GM11168 (cell line): ENCODE measurements around the gene EFCAB5.
"Not testable (repeated sequence)": the region's sequence is repeated elsewhere in the genome, so short reads cannot be mapped to it uniquely, and the experiment has no call there.

Source experiments
- in situ Hi-C: fragments of 300-500 bp; cut with MboI; formaldehyde crosslinking; loops from one replicate; pipeline ENCODE4 v1.12.0; 2022; ENCODE audit warnings: low sequenced_read_pairs; ENCODE audit not compliant: unreplicated experiment

The EFCAB5 gene

DNA sequence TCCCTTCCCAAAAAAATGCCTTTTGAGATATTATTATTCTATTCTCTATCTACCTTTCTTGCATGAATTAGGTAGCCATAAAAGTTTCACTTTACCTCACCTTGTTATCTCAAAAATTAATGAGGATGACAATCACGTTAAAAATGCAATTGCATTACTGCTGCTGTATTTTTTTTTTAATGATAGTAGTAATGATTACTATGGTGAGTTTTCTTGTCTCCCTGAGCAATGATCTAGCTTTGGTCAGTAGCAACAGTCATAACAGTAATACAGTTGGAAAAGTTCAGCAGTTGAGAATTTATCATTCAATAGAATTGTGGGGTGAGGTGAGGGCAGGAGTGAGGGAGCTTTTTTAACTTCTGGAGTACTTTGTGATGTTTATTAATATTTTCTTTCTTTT is at the start of gene EFCAB5:
Gene EFCAB5, plus strand, starts transcription at position 301 of the 400 bp plus-strand sequence. CDS start 163 bp downstream, outside the sequence.
- in situ Hi-C loops = loop anchor here (25.0 kb wide), 1 partner anchor 304 kb away; no protein-coding TSS in a partner anchor

DNA sequence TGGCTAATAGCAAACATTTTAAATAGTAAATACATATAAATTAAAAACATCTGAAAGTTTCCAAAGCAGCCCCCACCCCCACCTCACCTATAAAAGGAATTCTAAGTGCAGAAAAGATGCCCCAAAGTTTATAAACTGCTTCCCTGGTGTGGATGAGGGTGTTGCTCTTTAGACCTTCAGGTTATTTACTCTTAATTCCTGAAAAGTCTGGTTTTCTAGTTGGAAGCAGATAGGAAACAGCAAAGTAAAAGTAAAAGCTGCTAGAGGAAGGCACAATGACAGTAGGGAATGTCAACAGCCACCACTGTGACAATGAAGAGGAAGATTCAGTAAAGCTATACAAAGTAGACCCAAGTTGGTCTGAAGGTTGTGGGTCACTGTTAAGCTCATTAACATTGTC is 49.2 kb upstream of the EFCAB5 start:
- in situ Hi-C loops = no loop called here

DNA sequence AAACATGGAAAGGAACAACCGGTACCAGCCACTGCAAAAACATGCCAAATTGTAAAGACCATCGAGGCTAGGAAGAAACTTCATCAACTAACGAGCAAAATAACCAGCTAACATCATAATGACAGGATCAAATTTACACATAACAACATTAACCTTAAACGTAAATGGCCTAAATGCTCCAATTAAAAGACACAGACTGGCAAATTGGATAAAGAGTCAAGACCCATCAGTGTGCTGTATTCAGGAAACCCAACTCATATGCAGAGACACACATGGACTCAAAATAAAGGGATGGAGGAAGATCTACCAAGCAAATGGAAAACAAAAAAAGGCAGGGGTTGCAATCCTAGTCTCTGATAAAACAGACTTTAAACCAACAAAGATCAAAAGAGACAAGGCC is 44.3 kb upstream of the EFCAB5 start:
- in situ Hi-C loops = not testable (repeated sequence)

DNA sequence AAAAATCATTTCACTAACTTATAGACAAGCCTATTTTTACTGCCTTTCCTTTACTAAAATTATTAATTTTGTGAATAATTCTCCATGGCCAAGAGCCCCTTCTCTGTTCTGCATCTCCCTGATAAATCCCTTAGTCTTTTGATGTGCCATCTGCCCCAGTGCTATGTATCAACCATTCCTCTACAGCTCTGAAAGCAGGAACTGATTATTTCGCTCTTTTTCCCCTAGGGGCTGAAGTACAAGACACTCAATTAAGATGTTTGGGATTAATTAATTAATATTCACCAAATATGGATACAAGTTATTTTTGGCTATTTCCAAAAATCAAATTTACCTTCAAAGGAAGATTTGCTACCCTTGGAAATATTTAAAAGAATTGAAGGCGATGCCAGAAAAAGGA is 38.0 kb upstream of the EFCAB5 start:
- in situ Hi-C loops = no loop called here

DNA sequence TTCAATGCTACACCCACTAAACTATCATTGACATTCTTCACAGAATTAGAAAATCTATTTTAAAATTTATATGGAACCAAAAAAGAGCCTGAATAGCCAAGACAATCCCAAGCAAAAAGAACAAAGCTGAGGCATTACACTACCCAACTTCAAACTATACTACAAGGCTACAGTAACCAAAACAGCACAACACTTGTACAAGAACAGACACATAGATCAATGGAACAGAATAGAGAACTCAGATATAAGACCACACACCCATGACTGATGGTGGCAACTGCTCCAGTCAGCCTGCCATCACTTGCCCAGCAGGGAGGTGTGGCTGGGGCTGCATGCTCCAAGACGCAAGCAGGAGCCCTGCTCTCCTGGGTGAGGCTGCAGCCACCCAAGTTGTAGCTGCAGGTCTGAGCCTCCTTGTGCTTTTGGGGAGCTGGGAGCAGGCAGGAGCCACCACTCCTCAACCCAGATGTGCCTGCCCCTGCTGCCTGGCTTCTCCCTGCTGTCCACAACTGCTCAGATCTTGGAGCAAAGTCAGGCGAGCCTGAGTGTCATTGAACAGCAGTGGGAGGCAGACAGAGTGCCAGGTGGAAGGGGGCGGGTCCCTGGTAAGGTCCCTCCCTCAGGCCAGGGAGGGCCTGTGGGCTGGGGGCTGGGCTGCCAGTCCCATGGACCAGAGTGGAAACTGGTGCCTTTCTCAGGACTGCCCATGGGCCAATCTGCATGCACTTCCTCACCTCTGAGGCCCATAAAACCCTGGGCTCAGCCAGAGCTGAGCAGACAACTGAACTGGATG is 36.2 kb upstream of the EFCAB5 start:
- in situ Hi-C loops = no loop called here

DNA sequence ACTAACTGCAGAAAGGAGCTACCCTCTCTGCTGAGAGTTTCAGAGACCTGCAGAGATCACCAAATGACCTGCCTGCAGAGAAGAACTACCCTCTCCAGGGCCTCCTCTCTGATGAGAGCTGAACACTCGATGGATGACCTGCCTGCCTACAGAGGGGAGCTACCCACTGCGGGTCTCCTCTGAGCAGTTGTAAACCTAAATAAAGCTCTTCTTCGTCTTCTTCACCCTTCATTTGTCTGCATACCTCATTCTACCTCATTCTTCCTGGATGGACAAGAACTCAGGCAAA is 35.6 kb upstream of the EFCAB5 start:
- in situ Hi-C loops = no loop called here

DNA sequence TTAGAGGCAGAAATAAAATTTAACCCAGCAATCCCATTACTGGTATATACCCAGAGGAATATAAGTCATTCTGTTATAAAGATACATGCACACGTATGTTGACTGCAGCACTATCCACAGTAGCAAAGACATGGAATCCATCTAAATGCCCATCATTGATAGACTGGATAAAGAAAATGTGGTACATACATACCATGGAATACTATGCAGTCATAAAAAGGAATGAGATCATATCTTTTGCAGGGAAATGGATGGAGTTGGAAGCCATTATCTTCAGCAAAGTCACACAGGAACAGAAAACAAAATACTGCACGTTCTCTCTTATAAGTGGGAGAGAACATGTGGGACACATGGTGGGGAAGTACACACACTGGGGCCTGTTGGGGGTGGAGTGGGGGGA is 34.5 kb upstream of the EFCAB5 start:
- in situ Hi-C loops = no loop called here

DNA sequence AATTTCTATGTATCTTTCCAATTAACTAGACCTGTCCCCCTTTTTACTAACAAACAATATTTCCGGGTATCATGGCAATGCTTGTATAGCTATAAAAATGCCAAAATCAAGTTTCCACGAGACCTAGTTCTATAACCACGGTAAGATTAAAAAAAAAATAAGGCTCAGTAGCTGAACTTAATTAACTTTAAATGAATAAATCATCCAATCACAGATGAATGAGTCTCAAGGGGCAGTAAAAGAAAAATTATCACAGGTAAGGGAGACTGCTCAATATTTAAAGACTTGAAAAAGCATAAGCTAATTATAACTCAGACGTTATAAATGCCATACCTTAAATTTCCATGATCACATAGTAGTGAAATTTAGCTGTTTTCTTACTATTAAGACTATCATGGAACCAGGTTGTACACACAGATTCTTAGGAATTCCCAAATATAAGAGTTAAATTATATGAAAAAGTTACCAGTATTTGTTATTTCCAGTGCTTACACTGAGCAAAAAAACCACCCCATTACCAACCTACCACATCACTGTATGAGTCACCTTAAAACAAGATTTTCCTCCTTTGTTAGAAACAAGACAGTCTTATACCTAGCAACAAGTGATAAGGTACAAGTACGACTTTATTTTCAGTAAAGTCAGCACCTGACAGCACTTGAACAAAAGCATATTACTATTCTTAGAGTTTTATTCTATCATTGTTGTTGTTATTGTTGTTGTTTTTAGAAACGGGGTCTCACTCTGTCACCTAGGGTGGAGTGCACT is 32.0 kb upstream of the EFCAB5 start:
- in situ Hi-C loops = no loop called here

DNA sequence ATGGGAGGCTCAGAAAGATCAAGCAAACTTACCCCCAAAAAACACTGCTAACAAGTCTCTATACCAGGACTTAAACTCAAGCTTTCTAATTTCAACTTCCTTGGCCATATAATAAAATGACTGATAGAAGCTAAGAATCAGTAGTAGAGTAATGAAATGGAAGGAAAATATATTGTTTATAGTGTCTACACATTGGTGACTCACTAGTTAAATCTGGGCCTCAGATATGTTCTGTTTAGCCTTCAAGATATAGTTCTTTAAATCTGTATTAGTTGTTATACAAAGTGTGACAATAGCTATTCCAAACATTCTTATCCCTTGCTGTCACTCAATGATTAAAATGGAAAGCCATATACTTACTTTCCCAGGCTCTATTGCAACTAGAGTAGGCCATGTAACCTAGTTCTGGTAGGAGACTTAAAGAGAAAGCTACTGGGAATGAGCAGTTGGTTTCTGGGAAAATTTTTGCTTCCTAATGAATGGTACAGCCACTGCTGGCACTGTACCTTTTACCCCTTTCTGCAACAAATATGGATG is 29.7 kb upstream of the EFCAB5 start:
- in situ Hi-C loops = no loop called here

DNA sequence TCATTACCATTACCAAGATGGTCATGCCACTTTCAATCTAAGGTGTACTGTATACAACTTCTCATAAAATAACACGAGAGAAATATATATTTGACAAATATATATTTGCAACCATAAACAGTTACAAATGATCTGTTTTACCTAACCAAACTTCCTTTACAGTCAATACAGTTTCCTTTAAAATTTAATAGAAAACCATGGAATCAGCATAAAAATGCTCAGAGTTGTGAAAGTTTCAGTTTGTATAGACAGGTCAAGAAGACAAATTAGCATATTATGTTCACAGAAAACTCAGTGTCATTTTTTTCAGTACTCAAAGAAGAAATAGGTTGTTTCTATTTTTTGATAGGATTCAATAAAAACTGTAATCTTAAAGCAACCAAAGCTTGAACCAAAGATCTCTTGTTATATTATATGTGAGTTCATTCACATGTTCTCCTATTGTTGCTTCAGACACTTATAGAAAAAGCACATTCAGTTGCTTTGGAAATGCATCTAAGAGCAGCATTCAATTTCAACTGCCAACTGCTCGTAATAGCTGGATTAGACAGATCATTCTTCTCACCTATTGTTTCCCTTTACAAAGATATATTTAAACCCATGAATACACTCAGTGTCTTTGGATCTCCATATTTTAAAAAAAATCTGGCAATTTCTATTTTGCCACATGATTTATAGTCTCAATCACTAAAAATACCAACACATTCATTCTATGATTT is 26.5 kb upstream of the EFCAB5 start:
- in situ Hi-C loops = no loop called here

DNA sequence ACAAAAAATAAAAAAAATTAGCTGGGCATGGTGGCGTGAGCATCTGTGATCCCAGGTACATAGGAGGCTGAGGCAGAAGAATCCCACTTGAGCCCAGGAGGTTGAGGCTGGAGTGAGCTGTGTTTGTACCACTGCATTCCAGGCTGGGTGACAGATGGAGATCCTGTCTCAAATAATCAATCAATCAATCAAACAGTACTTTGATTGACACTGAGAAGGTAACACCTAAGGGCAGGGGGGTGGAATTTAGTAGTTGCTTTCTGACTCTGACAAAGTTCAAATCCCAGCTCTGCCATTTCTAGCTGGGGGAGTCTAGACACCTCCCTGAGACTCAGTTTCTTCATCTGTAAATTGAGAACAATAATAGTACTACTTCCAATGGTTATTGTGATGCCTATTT is 23.4 kb upstream of the EFCAB5 start:
- in situ Hi-C loops = no loop called here

DNA sequence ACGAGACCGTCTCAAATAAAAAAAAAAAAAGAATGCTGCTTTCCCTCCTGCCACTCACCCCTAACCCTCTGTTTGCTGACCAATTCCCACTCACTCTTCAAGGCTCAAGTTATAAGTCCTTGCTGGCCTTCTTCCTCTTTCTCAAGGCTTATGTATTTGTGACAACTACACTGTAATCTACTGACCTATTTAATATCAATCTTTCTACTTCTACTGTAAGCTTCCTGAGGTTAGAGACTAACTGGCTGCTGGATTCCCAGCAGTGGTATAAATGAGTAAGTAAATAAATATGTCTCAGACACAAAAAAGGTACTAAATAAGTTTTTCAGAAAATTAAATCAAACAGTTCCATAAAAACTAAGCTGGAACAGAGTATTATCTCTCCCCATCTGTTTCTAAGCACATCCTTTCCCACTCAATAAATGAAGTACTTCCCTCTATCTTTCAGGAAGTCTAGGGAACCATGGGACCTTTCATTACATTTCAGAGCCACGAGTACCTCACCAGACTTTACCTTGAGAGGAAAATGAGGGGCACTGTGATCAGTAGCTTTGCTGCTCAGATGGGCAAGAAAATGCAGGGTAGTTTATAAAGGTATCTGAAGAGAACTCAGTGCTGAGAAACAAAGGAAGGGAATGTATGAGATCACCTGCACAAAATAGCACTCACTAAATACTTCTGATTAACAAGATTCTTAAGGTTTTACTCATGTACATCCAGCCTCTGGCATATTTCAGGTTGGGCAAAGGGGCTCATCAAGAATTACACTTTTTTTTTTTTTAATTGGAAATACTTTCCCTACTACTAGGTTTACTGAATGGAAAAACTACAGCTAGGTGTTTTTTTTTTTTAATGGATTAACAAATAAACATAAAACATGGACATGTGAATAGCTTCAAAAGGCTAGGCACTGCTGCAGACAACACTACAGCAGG is 22.2 kb upstream of the EFCAB5 start:
- in situ Hi-C loops = no loop called here

DNA sequence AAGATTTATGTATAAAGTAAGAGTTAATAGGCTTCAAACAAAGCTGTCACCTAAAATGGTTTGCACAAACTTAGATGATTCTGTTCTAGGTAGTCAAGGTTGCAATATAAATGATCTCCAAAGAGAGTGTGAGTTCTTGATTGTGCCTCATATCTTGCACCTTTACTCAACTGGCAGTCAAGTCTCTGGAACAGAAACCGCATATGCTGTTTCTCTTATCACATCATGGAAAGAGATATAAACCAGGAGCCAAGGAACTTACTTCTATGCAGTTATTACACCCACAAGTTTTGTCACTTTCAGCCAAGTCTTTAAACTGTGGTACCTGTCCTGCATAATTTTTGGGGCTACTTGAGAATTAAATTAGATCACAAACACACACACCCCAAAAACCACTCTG is 16.6 kb upstream of the EFCAB5 start:
- in situ Hi-C loops = loop anchor here (25.0 kb wide), 1 partner anchor 287 kb away; no protein-coding TSS in a partner anchor

DNA sequence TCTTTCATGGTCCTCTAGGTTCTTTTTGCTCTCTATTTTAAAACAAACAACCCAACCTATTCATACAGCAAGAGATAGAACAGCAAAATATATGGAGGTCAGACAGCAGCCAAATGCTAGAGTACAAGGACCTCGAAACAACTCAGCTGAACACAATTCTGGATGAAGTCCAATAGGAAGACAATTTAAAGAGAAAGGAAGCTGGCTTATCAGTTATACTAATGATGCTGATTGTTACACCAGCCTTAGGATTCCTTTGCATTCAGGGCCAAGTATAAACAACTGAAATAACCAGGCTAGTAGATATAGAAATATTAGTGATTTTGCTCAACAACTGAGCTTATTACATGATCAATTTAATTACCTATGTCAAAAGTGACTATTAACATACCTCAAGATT is 13.9 kb upstream of the EFCAB5 start:
- in situ Hi-C loops = loop anchor here (25.0 kb wide), 1 partner anchor 290 kb away; no protein-coding TSS in a partner anchor

DNA sequence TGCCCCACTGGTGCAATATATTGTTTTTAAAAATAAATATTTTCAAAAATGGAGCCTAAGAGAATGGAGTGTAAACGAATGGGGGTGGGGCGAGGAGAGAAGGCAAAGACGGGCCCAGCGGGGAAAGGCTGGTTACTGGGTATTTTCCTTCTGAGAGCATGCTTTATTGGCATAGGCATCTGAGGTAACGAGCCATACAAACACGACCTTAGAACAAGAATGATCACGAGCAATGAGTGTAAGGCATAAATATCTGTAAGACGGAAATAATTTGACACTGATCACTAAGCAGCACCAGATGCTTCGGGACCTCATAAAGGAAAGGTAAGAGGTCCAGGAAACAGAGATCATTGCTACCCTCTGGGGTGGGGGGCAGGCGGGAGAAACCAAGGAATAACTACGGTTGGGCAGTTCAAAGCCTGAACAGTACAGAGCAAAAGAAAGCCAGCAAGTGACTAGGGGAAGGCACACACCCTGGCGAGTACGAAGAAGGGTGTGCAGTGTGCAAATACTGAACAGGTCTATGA is 12.4 kb upstream of the EFCAB5 start:
- in situ Hi-C loops = loop anchor here (25.0 kb wide), 1 partner anchor 292 kb away; no protein-coding TSS in a partner anchor

DNA sequence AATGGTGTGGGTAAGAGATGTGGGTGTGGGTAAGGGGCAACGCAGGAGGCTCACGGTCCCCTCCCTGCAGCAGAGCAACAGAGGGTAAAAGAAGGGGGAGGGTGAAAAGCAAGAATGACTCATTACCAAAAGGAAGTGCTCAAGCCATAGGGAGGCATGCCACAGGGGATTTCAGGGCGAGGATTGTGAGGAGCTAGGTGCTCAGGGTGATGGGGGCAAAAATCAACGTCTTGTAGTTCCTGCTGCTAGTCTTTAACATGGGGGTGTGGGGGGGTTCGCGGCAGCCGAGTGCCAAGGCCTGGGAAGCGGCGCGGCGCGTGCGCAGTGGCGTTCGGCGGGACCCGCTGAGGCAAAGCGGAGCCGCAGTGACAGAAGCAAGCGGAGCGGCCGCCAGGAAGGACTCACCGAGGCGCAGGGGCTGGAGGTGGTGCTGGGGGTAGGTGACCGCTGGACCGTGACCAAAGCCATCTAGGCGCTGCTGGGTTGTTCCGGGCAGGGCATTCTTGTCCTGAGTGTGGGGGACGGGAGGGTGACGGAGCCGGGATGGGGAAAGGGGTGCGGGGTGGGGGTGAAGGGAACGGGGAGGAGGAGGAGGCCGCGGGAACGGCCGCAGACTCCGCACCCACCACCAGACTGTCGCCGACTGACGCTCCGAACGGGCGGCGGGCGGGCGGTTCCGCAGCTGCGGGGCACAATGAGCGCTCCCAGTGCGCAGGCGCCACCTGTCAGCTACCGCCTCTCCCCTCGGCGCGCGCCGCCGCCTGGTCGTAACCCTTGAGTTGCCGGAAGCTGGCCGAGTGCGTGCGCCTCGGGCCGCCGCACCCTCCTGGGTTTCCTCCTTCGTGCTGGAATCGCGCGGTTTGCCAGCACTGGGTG is 11.7 kb upstream of the EFCAB5 start, which contains the start of gene SSH2:
Gene SSH2, minus strand, starts transcription at position 696 of the 876 bp plus-strand sequence. Its CDS starts 228 bp downstream, at position 468.
- in situ Hi-C loops = loop anchor here (5.0 to 25.0 kb wide), 2 partner anchors 122 to 292 kb away; no protein-coding TSS in a partner anchor

DNA sequence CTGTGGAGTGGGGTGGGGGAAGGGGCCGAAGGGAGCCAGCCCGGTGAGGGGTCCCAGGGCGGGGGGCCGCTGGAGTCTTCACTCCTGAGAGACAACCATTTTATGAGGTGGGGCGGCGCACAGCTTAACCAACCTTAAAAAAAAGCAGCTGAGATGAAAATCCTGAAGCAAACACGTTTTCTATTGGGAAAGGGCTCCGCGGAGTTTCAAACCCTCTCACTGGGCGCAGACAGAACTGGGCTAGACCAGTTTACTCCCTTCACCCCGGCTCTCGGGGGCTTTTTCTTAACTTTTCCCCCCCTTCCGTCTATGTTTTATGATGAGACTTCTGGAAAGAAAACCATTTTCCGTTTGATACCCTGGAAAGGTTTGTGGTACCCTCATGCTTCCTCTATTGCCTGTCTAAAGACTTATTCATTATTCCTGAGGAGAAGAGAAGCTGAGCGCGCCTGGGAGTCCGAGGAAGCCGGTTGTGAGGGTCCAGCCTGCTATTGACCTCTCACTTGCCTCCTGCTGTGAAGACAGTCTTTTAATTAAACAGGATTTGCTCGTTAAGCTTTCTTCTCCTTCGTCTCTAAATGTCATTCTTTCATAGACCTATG is 10.9 kb upstream of the EFCAB5 start:
- in situ Hi-C loops = loop anchor here (5.0 to 25.0 kb wide), 2 partner anchors 123 to 293 kb away; no protein-coding TSS in a partner anchor
